GM21367 (cell line): Measurements from ENCODE around the gene MICAL3.

Source experiments
- ATAC-seq: cut with Tn5 transposase; IDR thresholded peaks from one replicate; pipeline ENCODE4 v1.9.1; 2021; ENCODE audit not compliant: unreplicated experiment

Gene MICAL3

GRCh38 chr22:17825876-17826550, 198.3 kb downstream of the MICAL3 start:
- no peak for ATAC-seq

GRCh38 chr22:17824457-17824856, 199.9 kb downstream of the MICAL3 start:
- ATAC-seq: no peak

GRCh38 chr22:17823964-17824363, 200.4 kb downstream of the MICAL3 start:
- ATAC-seq: no peak

- ATAC-seq: no peak
Observed at GRCh38 chr22:17823226-17823625, 201.1 kb downstream of the MICAL3 start.

- ATAC-seq: no peak
Observed at GRCh38 chr22:17822087-17822486, 202.3 kb downstream of the MICAL3 start.

GRCh38 chr22:17820879-17821439, 203.4 kb downstream of the MICAL3 start:
- ATAC-seq: no peak

GRCh38 chr22:17818649-17819048, 205.7 kb downstream of the MICAL3 start:
- no peak for ATAC-seq

GRCh38 chr22:17818180-17818579, 206.2 kb downstream of the MICAL3 start:
- no peak for ATAC-seq

GRCh38 chr22:17817511-17818065, 206.8 kb downstream of the MICAL3 start:
- ATAC-seq: no peak

- no peak for ATAC-seq
Observed at GRCh38 chr22:17817079-17817478, 207.3 kb downstream of the MICAL3 start.

- no peak for ATAC-seq
Observed at GRCh38 chr22:17816649-17817048, 207.7 kb downstream of the MICAL3 start.

- no peak for ATAC-seq
Observed at GRCh38 chr22:17815703-17816254, 208.6 kb downstream of the MICAL3 start.

GRCh38 chr22:17814830-17815229, 209.5 kb downstream of the MICAL3 start:
- ATAC-seq: no peak

- ATAC-seq: no peak
Observed at GRCh38 chr22:17814084-17814483, 210.3 kb downstream of the MICAL3 start.

GRCh38 chr22:17811119-17811518, 213.2 kb downstream of the MICAL3 start:
- no peak for ATAC-seq

GRCh38 chr22:17810570-17811116, 213.7 kb downstream of the MICAL3 start:
- ATAC-seq: no peak

- no peak for ATAC-seq
Observed at GRCh38 chr22:17808693-17809403, 215.5 kb downstream of the MICAL3 start.

GRCh38 chr22:17807578-17808410, 216.6 kb downstream of the MICAL3 start:
- no peak for ATAC-seq

- no peak for ATAC-seq
Observed at GRCh38 chr22:17807086-17807485, 217.3 kb downstream of the MICAL3 start.

GRCh38 chr22:17806437-17806836, 217.9 kb downstream of the MICAL3 start:
- no peak for ATAC-seq
